T-helper 2 cell treated with Interferon-gamma antibody and Interleukin-4, amounts not matched to agents 5 μg/mL and 100 μg/mL, for 36 hours (primary cell): ENCODE results near the gene ZNF813.
"Not testable (repeated sequence)": the region's sequence is repeated elsewhere in the genome, so short reads cannot be mapped to it uniquely, and the experiment has no call there.

Experiments
- DNase-seq: peaks from one replicate; pipeline ENCODE4 v3.0.0; 2021; ENCODE audit warnings: low spot score
- H3K27ac Mint-ChIP-seq: one replicate; pipeline ENCODE4 v1.8.0; 2021; ENCODE audit warnings: mild to moderate bottlenecking, mixed read lengths
- H3K27me3 Mint-ChIP-seq: one replicate; pipeline ENCODE4 v1.8.0; 2021; ENCODE audit warnings: low read depth, mixed read lengths
- H3K36me3 Mint-ChIP-seq: one replicate; pipeline ENCODE4 v1.8.0; 2021; ENCODE audit warnings: low read depth, mixed read lengths
- H3K4me1 Mint-ChIP-seq: one replicate; pipeline ENCODE4 v1.8.0; 2021; ENCODE audit warnings: low read depth, mixed read lengths
- H3K4me3 Mint-ChIP-seq: one replicate; pipeline ENCODE4 v1.8.0; 2022; ENCODE audit warnings: mild to moderate bottlenecking, moderate library complexity, mixed read lengths
- H3K9me3 Mint-ChIP-seq: one replicate; pipeline ENCODE4 v1.8.0; 2021; ENCODE audit warnings: mixed read lengths

ZNF813 gene

GRCh38 chr19:53462861-53463260 lies 4.7 kb upstream of the ZNF813 start:
- H3K27ac Mint-ChIP-seq: no peak overlapping the region
- peaks cover 59% of the 10 kb centered on the region for H3K9me3 Mint-ChIP-seq
- DNase-seq: no peak
- H3K4me1 Mint-ChIP-seq: peaks cover 2% of the 10 kb centered on the region
- H3K27me3 Mint-ChIP-seq: no peaks in the 10 kb centered on the region
- peaks cover 14% of the 10 kb centered on the region for H3K36me3 Mint-ChIP-seq
- no peak overlapping the region for H3K4me3 Mint-ChIP-seq

GRCh38 chr19:53463263-53463662 lies 4.3 kb upstream of the ZNF813 start:
- Mint-ChIP-seq H3K36me3 (peaks cover 14% of the 10 kb centered on the region), H3K4me3 (no peak overlapping the region), H3K27me3 (no peaks in the 10 kb centered on the region), H3K4me1 (peaks cover 2% of the 10 kb centered on the region), H3K9me3 (peaks cover 56% of the 10 kb centered on the region), H3K27ac (no peak overlapping the region)
- no peak for DNase-seq

GRCh38 chr19:53466726-53467484 lies 628 bp upstream of the ZNF813 start:
- Mint-ChIP-seq H3K4me3 (peak overlapping the region; percentile 85), H3K36me3 (peaks cover 25% of the 10 kb centered on the region), H3K9me3 (peaks cover 47% of the 10 kb centered on the region), H3K27ac (no peak overlapping the region), H3K27me3 (no peaks in the 10 kb centered on the region), H3K4me1 (peaks cover 14% of the 10 kb centered on the region)
- no peak for DNase-seq

GRCh38 chr19:53468628-53469027 lies 1.1 kb downstream of the ZNF813 start:
- Mint-ChIP-seq H3K4me1 (peaks cover 14% of the 10 kb centered on the region), H3K9me3 (peaks cover 52% of the 10 kb centered on the region), H3K4me3 (peak overlapping the region; percentile 85), H3K36me3 (peaks cover 34% of the 10 kb centered on the region)
- not testable (repeated sequence) for H3K27ac Mint-ChIP-seq, DNase-seq, H3K27me3 Mint-ChIP-seq

GRCh38 chr19:53471916-53472315 lies 4.4 kb downstream of the ZNF813 start:
- Mint-ChIP-seq H3K4me1 (peaks cover 12% of the 10 kb centered on the region), H3K4me3 (no peak overlapping the region), H3K36me3 (peaks cover 50% of the 10 kb centered on the region), H3K27me3 (no peaks in the 10 kb centered on the region), H3K9me3 (peaks cover 56% of the 10 kb centered on the region), H3K27ac (no peak overlapping the region)
- no peak for DNase-seq

GRCh38 chr19:53474832-53475231 lies 7.3 kb downstream of the ZNF813 start:
- Mint-ChIP-seq H3K36me3 (peaks cover 70% of the 10 kb centered on the region), H3K9me3 (peaks cover 72% of the 10 kb centered on the region)
- H3K27me3 Mint-ChIP-seq, DNase-seq, H3K4me1 Mint-ChIP-seq, H3K4me3 Mint-ChIP-seq, H3K27ac Mint-ChIP-seq: not testable (repeated sequence)

- Mint-ChIP-seq H3K36me3 (peaks cover 74% of the 10 kb centered on the region), H3K9me3 (peaks cover 78% of the 10 kb centered on the region)
- not testable (repeated sequence) for H3K4me1 Mint-ChIP-seq, DNase-seq, H3K27ac Mint-ChIP-seq, H3K4me3 Mint-ChIP-seq, H3K27me3 Mint-ChIP-seq
Observed at GRCh38 chr19:53475470-53475869, 7.9 kb downstream of the ZNF813 start.

- H3K27ac Mint-ChIP-seq, H3K4me1 Mint-ChIP-seq, H3K27me3 Mint-ChIP-seq, H3K4me3 Mint-ChIP-seq, DNase-seq: not testable (repeated sequence)
- Mint-ChIP-seq H3K36me3 (peaks cover 82% of the 10 kb centered on the region), H3K9me3 (peaks cover 73% of the 10 kb centered on the region)
Observed at GRCh38 chr19:53483751-53484150, 16.2 kb downstream of the ZNF813 start.

- Mint-ChIP-seq H3K27me3 (no peaks in the 10 kb centered on the region), H3K27ac (no peak overlapping the region), H3K36me3 (peaks cover 76% of the 10 kb centered on the region), H3K9me3 (peaks cover 65% of the 10 kb centered on the region), H3K4me1 (no peaks in the 10 kb centered on the region), H3K4me3 (no peak overlapping the region)
- DNase-seq: no peak
Observed at GRCh38 chr19:53485046-53486004, 17.8 kb downstream of the ZNF813 start.

GRCh38 chr19:53492153-53492552 lies 24.6 kb downstream of the ZNF813 start:
- no peaks in the 10 kb centered on the region for H3K4me1 Mint-ChIP-seq
- H3K9me3 Mint-ChIP-seq: peaks cover 70% of the 10 kb centered on the region
- DNase-seq: no peak
- H3K27me3 Mint-ChIP-seq: no peaks in the 10 kb centered on the region
- H3K4me3 Mint-ChIP-seq: no peak overlapping the region
- no peak overlapping the region for H3K27ac Mint-ChIP-seq
- H3K36me3 Mint-ChIP-seq: peaks cover 59% of the 10 kb centered on the region

GRCh38 chr19:53497311-53498023 lies 29.9 kb downstream of the ZNF813 start:
- not testable (repeated sequence) for H3K27ac Mint-ChIP-seq, H3K4me1 Mint-ChIP-seq, H3K27me3 Mint-ChIP-seq, DNase-seq, H3K4me3 Mint-ChIP-seq
- peaks cover 58% of the 10 kb centered on the region for H3K9me3 Mint-ChIP-seq
- H3K36me3 Mint-ChIP-seq: peaks cover 15% of the 10 kb centered on the region

GRCh38 chr19:53498024-53498395 lies 30.5 kb downstream of the ZNF813 start:
- peaks cover 10% of the 10 kb centered on the region for H3K36me3 Mint-ChIP-seq
- DNase-seq, H3K4me1 Mint-ChIP-seq, H3K27me3 Mint-ChIP-seq, H3K27ac Mint-ChIP-seq, H3K4me3 Mint-ChIP-seq: not testable (repeated sequence)
- peaks cover 52% of the 10 kb centered on the region for H3K9me3 Mint-ChIP-seq

- H3K27ac Mint-ChIP-seq, H3K4me1 Mint-ChIP-seq, H3K4me3 Mint-ChIP-seq, H3K36me3 Mint-ChIP-seq, DNase-seq, H3K27me3 Mint-ChIP-seq: not testable (repeated sequence)
- H3K9me3 Mint-ChIP-seq: peaks cover 34% of the 10 kb centered on the region
Observed at GRCh38 chr19:53503151-53503550, 35.6 kb downstream of the ZNF813 start.
